GM12892 (cell line): Measurements from ENCODE around the gene LY6G5B.

Experiments
- POLR2A ChIP-seq: IDR thresholded peaks from 2 replicates; pipeline ENCODE4 v1.6.1; 2011; ENCODE audit warnings: low read depth, low read length, control low read depth
- POLR2AphosphoS5 ChIP-seq: IDR thresholded peaks from 2 replicates; pipeline ENCODE4 v1.6.1; 2011; ENCODE audit warnings: low read depth, low read length, control low read depth

GRCh38 chr6:31715022-31715958 lies 45.5 kb downstream of the LY6G5B start, which contains the start of gene LY6G6D:
- TF ChIP-seq POLR2A, result no peak
- TF ChIP-seq POLR2AphosphoS5, result no peak
